ENCODE results near the gene MMP14. TPM values are rescaled to one million over a fixed set of nuclear protein-coding genes. Genes with fewer than 3 reads are reported as not detected.
"Not testable (repeated sequence)": the region's sequence is repeated elsewhere in the genome, so short reads cannot be mapped to it uniquely, and the experiment has no call there.

The MMP14 gene
- total RNA-seq, 1 donor: 188 TPM

GRCh38 chr14:22852599-22852939 lies 16.2 kb downstream of the MMP14 start:
- no peak overlapping the region for H3K4me3 ChIP-seq (ENCODE audit: low read depth, low read length)
- TF ChIP-seq CTCF (IDR thresholded peaks at IDR 0.05; ENCODE audit: insufficient read depth, low read depth, low read length): no peak
- DNase-seq (ENCODE audit: low read depth): no peak

GRCh38 chr14:22852940-22853767 lies 16.8 kb downstream of the MMP14 start:
- DNase-seq (ENCODE audit: low read depth): peak; percentile 87
- peak overlapping the region; percentile 64 for H3K4me3 ChIP-seq (ENCODE audit: low read depth, low read length)
- TF ChIP-seq CTCF (IDR thresholded peaks at IDR 0.05; ENCODE audit: insufficient read depth, low read depth, low read length): peak; percentile 90

GRCh38 chr14:22854296-22854695 lies 17.9 kb downstream of the MMP14 start:
- DNase-seq (ENCODE audit: low read depth); H3K4me3 ChIP-seq (ENCODE audit: low read depth, low read length): not testable (repeated sequence)

- TF ChIP-seq CTCF (IDR thresholded peaks at IDR 0.05; ENCODE audit: insufficient read depth, low read depth, low read length): no peak
- DNase-seq (ENCODE audit: low read depth): no peak
- H3K4me3 ChIP-seq (ENCODE audit: low read depth, low read length): no peak overlapping the region
These were observed 18.8 kb downstream of the MMP14 start for GRCh38 chr14:22854963-22855724.

GRCh38 chr14:22856428-22856827 lies 20.0 kb downstream of the MMP14 start:
- no peak overlapping the region for H3K4me3 ChIP-seq (ENCODE audit: low read depth, low read length)
- DNase-seq (ENCODE audit: low read depth): no peak
- no peak for TF ChIP-seq CTCF (IDR thresholded peaks at IDR 0.05; ENCODE audit: insufficient read depth, low read depth, low read length)

- H3K4me3 ChIP-seq (ENCODE audit: low read depth, low read length); DNase-seq (ENCODE audit: low read depth): not testable (repeated sequence)
These were observed 24.0 kb downstream of the MMP14 start for GRCh38 chr14:22860377-22860776.

GRCh38 chr14:22861651-22862050 lies 25.3 kb downstream of the MMP14 start:
- no peak overlapping the region for H3K4me3 ChIP-seq (ENCODE audit: low read depth, low read length)
- DNase-seq (ENCODE audit: low read depth): no peak
- no peak for TF ChIP-seq CTCF (IDR thresholded peaks at IDR 0.05; ENCODE audit: insufficient read depth, low read depth, low read length)
